CD14-positive monocyte (primary cell): Measurements from ENCODE around the gene ARHGAP33. TPM values are rescaled to one million over a fixed set of nuclear protein-coding genes. Genes with fewer than 3 reads are reported as not detected.

Source experiments
- DNase-seq, 3 donors: peaks; one replicate each; pipeline ENCODE4 v3.0.0-alpha.2; 2011 to 2022
- H2AFZ ChIP-seq: 2 replicates; pipeline ENCODE4 v1.6.0; 2012; ENCODE audit warnings: mild to moderate bottlenecking, low read depth, low read length, inconsistent platforms; ENCODE audit not compliant: insufficient read depth, poor library complexity, severe bottlenecking
- H3K27ac ChIP-seq, 2 donors: 1 replicate in 1 of 2; 2 replicates in 1 of 2; pipeline ENCODE4 v1.5.1; 2012 to 2013; ENCODE audit warnings: low read length in 2 of 2, control low read depth in 1 of 2, inconsistent platforms in 1 of 2, low read depth in 1 of 2, mild to moderate bottlenecking in 1 of 2
- H3K27me3 ChIP-seq, 2 donors: one replicate each; pipeline versions ENCODE4 v1.6.0 to v1.6.1; 2011 to 2013; ENCODE audit warnings: low read length in 2 of 2; ENCODE audit not compliant: control insufficient read depth in 2 of 2, insufficient read depth in 2 of 2
- H3K36me3 ChIP-seq, 2 donors: replicated peaks in 1 of 2; 1 replicate in 1 of 2; 2 replicates in 1 of 2; pipeline versions ENCODE4 v1.5.1 to v1.6.1; 2012 to 2013; ENCODE audit warnings: low read length in 2 of 2, control low read depth in 1 of 2, inconsistent platforms in 1 of 2, mild to moderate bottlenecking in 1 of 2; ENCODE audit not compliant: insufficient read depth in 2 of 2, control insufficient read depth in 1 of 2
- H3K4me1 ChIP-seq, 2 donors: 1 replicate in 1 of 2; 2 replicates in 1 of 2; pipeline versions ENCODE4 v1.5.1 to v1.6.1; 2012 to 2013; ENCODE audit warnings: low read length in 2 of 2, control low read depth in 1 of 2, inconsistent platforms in 1 of 2, mild to moderate bottlenecking in 1 of 2, moderate library complexity in 1 of 2; ENCODE audit not compliant: insufficient read depth in 2 of 2, control insufficient read depth in 1 of 2
- H3K4me2 ChIP-seq: replicated peaks from 2 replicates; pipeline ENCODE3; 2012; ENCODE audit warnings: low read length, moderate library complexity, mild to moderate bottlenecking; ENCODE audit not compliant: poor library complexity, severe bottlenecking; ENCODE audit errors: extremely low read depth
- H3K4me3 ChIP-seq, 3 experiments: fragments of 200-600 bp in 1 of 3; sonication (generic) in 1 of 3; replicated peaks in 1 of 3; 1 replicate in 2 of 3; 2 replicates in 1 of 3; pipeline ENCODE4 v1.5.1; 2011 to 2013; ENCODE audit warnings: low read length in 3 of 3, mild to moderate bottlenecking in 3 of 3, control low read depth in 2 of 3, low read depth in 2 of 3, inconsistent platforms in 1 of 3, moderate library complexity in 1 of 3
- H3K79me2 ChIP-seq: 2 replicates; pipeline ENCODE4 v1.6.0; 2012; ENCODE audit warnings: mild to moderate bottlenecking, control low read depth, inconsistent platforms, low read length, moderate library complexity; ENCODE audit not compliant: insufficient read depth
- H3K9ac ChIP-seq: 2 replicates; pipeline ENCODE4 v1.6.0; 2017; ENCODE audit warnings: low read length, mild to moderate bottlenecking; ENCODE audit not compliant: insufficient read depth, poor library complexity, severe bottlenecking
- H3K9me3 ChIP-seq, 2 donors: replicated peaks in 1 of 2; 1 replicate in 1 of 2; 2 replicates in 1 of 2; pipeline versions ENCODE4 v1.5.1 to v1.6.1; 2012 to 2013; ENCODE audit warnings: low read length in 2 of 2, control low read depth in 1 of 2; ENCODE audit not compliant: control insufficient read depth in 1 of 2, insufficient read depth in 1 of 2
- H4K20me1 ChIP-seq: 2 replicates; pipeline ENCODE4 v1.6.0; 2012; ENCODE audit warnings: mild to moderate bottlenecking, low read length, control low read depth, moderate library complexity; ENCODE audit not compliant: insufficient read depth
- H3K27ac Mint-ChIP-seq, 7 donors: one replicate each; pipeline ENCODE4 v1.8.0; 2020; ENCODE audit warnings: mild to moderate bottlenecking in 7 of 7, mixed read lengths in 7 of 7, moderate library complexity in 6 of 7, inconsistent platforms in 2 of 7
- H3K27me3 Mint-ChIP-seq, 3 donors: one replicate each; pipeline ENCODE4 v1.8.0; 2021 to 2022; ENCODE audit warnings: low read depth in 3 of 3, mild to moderate bottlenecking in 3 of 3, mixed read lengths in 3 of 3, moderate library complexity in 3 of 3, inconsistent platforms in 1 of 3
- H3K36me3 Mint-ChIP-seq, 2 donors: one replicate each; pipeline ENCODE4 v1.8.0; 2020; ENCODE audit warnings: mixed read lengths in 2 of 2, inconsistent platforms in 1 of 2, mild to moderate bottlenecking in 1 of 2
- H3K4me1 Mint-ChIP-seq: one replicate; pipeline ENCODE4 v1.8.0; 2020; ENCODE audit warnings: mild to moderate bottlenecking, mixed read lengths
- H3K4me3 Mint-ChIP-seq, 2 donors: one replicate each; pipeline ENCODE4 v1.8.0; 2020; ENCODE audit warnings: mild to moderate bottlenecking in 2 of 2, mixed read lengths in 2 of 2, moderate library complexity in 1 of 2
- H3K9me3 Mint-ChIP-seq, 7 donors: one replicate each; pipeline ENCODE4 v1.8.0; 2020 to 2022; ENCODE audit warnings: mixed read lengths in 7 of 7, mild to moderate bottlenecking in 6 of 7, moderate library complexity in 6 of 7, inconsistent platforms in 2 of 7
- WGBS: methylation state at CpG from one replicate; pipeline ENCODE4 v1.1.5; 2013; ENCODE audit warnings: missing lambda C conversion rate; ENCODE audit not compliant: insufficient coverage; 5-methylcytosine and 5-hydroxymethylcytosine counted together
- intact Hi-C, 2 donors: fragments of 100-400 bp; cut with micrococcal nuclease; formaldehyde crosslinking; loops; one replicate each; pipeline versions ENCODE4 v1.15.0 to v1.15.1; 2023
- polyA plus RNA-seq, 3 donors: library from polyadenylated mRNA; depleted of rRNA in 1 of 3; unstranded in 2 of 3; stranded (reverse) in 1 of 3; fragments of 300-500 nt in 2 of 3; fragments of >200 nt in 1 of 3; fragmentation: Illumina TruSeq in 2 of 3; gene quantifications; 1 replicate in 2 of 3; 2 replicates in 1 of 3; pipeline ENCODE4 v1.2.3, GENCODE V29; 2012 to 2021
- TF ChIP-seq, protein P1 (sequence below): fragments of 200-600 bp; IDR thresholded peaks from one replicate; pipeline ENCODE4 v1.8.0; 2022; ENCODE audit warnings: antibody characterized with exemption, mild to moderate bottlenecking

ARHGAP33 gene
- polyA plus RNA-seq, 3 donors = 8.6 TPM; not detected in 2

DNA sequence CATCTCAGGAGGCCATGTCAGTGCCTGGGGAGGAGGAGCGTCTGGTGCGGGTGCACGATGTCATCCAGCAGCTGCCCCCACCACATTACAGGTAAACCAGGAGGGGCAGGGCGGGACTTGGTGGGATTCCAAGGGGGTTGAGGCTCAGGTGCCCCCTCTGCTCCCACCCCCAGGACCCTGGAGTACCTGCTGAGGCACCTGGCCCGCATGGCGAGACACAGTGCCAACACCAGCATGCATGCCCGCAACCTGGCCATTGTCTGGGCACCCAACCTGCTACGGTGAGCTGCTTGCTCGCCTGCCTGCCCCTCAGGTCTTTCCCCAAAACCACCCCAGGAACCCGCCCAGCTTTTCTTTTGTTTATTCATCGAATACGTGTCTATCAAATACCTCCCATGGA, 7.2 kb downstream of the ARHGAP33 start:
- no peaks in the 10 kb centered on the region for H3K4me1 ChIP-seq
- H3K36me3 ChIP-seq = peaks cover 31 to 47% of the 10 kb centered on the region in 2 donors
- no peak overlapping the region for H2AFZ ChIP-seq
- no peaks in the 10 kb centered on the region for H3K27me3 ChIP-seq
- no peaks in the 10 kb centered on the region for H4K20me1 ChIP-seq
- no peak overlapping the region for H3K9ac ChIP-seq
- H3K9me3 ChIP-seq = no peaks in the 10 kb centered on the region
- H3K27ac ChIP-seq = no peak overlapping the region
- Mint-ChIP-seq H3K27me3 (peaks cover 0 to 2% (median 0%) of the 10 kb centered on the region in 3 donors), H3K4me1 (no peaks in the 10 kb centered on the region), H3K4me3 (no peak overlapping the region), H3K9me3 (no peaks in the 10 kb centered on the region), H3K27ac (no peak overlapping the region), H3K36me3 (peaks cover 40 to 67% of the 10 kb centered on the region in 2 donors)
- H3K79me2 ChIP-seq = peaks cover under 1% of the 10 kb centered on the region
- 99% methylated on average over 8 of the region's 12 CpGs for WGBS
- intact Hi-C loops = no loop called here
- no peak overlapping the region for H3K4me2 ChIP-seq
- no peak overlapping the region for H3K4me3 ChIP-seq
- TF ChIP-seq, protein P1, sequence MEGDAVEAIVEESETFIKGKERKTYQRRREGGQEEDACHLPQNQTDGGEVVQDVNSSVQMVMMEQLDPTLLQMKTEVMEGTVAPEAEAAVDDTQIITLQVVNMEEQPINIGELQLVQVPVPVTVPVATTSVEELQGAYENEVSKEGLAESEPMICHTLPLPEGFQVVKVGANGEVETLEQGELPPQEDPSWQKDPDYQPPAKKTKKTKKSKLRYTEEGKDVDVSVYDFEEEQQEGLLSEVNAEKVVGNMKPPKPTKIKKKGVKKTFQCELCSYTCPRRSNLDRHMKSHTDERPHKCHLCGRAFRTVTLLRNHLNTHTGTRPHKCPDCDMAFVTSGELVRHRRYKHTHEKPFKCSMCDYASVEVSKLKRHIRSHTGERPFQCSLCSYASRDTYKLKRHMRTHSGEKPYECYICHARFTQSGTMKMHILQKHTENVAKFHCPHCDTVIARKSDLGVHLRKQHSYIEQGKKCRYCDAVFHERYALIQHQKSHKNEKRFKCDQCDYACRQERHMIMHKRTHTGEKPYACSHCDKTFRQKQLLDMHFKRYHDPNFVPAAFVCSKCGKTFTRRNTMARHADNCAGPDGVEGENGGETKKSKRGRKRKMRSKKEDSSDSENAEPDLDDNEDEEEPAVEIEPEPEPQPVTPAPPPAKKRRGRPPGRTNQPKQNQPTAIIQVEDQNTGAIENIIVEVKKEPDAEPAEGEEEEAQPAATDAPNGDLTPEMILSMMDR = no peak
- DNase-seq = no peak

DNA sequence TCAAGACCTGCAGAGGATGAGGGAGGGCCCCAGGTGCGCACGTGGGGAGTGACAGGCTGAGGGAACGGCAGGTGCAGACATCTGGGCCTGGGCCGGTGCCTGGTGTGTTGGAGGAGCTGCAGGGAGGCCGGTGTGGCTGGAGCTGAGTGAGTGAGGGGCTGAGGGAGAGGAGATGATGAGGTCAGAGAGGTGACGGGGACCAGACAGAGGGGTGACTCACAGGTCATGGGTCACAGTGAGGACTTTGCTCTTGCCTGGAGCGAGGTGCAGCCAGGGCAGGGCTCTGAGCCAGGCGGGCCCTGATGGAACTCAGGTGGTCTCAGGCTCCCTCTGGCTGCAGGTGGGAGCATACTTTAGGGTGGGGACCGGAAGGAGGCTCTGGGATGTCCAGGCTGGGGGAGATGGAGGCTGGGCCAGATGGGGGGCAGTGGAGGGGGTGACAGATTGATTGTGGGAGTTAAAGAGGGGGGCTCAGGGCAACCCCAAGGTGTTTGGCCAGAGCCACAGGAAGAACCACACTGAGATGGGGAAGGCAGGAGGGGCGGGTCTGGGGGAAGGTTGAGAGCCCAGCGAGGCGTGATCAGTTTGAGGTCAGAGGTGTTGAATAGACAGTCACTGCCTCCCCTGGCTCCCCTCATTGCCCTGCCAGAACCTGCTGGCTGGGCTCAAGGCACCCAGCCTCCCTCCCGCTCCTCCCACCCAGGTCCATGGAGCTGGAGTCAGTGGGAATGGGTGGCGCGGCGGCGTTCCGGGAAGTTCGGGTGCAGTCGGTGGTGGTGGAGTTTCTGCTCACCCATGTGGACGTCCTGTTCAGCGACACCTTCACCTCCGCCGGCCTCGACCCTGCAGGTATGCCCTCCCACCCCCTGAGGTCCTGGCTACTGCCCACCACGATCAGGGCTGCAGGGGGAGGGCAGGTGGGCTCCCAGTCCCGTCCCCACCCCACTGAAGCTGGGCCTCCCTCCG, 8.4 kb downstream of the ARHGAP33 start:
- no peaks in the 10 kb centered on the region for H3K4me1 ChIP-seq
- Mint-ChIP-seq H3K4me3 (no peak overlapping the region), H3K36me3 (peaks cover 39 to 66% of the 10 kb centered on the region in 2 donors), H3K27ac (peak overlapping the region in 1 of 7 donors; percentile 30), H3K4me1 (no peaks in the 10 kb centered on the region), H3K27me3 (peaks cover 0 to 3% (median 0%) of the 10 kb centered on the region in 3 donors), H3K9me3 (no peaks in the 10 kb centered on the region)
- H3K4me3 ChIP-seq = no peak overlapping the region
- intact Hi-C loops = no loop called here
- no peak overlapping the region for H3K4me2 ChIP-seq
- no peak for DNase-seq
- TF ChIP-seq, protein P1 = no peak
- H3K9me3 ChIP-seq = no peaks in the 10 kb centered on the region
- 96% methylated on average over 11 of the region's 28 CpGs for WGBS
- no peaks in the 10 kb centered on the region for H3K27me3 ChIP-seq
- no peak overlapping the region for H3K9ac ChIP-seq
- no peak overlapping the region for H2AFZ ChIP-seq
- H3K27ac ChIP-seq = no peak overlapping the region
- H3K79me2 ChIP-seq = no peaks in the 10 kb centered on the region
- peaks cover 33 to 47% of the 10 kb centered on the region in 2 donors for H3K36me3 ChIP-seq
- H4K20me1 ChIP-seq = no peaks in the 10 kb centered on the region
